GM18508 (cell line): ENCODE measurements around the gene SAFB.

Experiments used
- ATAC-seq: cut with Tn5 transposase; IDR thresholded peaks from one replicate; pipeline ENCODE4 v1.9.1; 2021; ENCODE audit warnings: moderate number of reproducible peaks; ENCODE audit not compliant: insufficient read depth, unreplicated experiment

Gene SAFB

GRCh38 chr19:5717215-5717935 lies 94.5 kb downstream of the SAFB start:
- no peak for ATAC-seq
